H1 (cell line): Measurements from ENCODE around the gene CAB39L. TPM values are rescaled to one million over a fixed set of nuclear protein-coding genes. Genes with fewer than 3 reads are reported as not detected.

Experiments used
- CBX5 ChIP-seq: fragments of 300-800, 300-1000 bp; sonication (generic); IDR thresholded peaks from 2 replicates; pipeline ENCODE4 v1.7.1; 2016; ENCODE audit warnings: antibody characterized with exemption, low read length, low read depth
- CHD7 ChIP-seq: fragments of 300-600 bp; sonication (generic); IDR thresholded peaks from 2 replicates; pipeline ENCODE4 v1.7.1; 2012; ENCODE audit warnings: low read length, moderate library complexity, mild to moderate bottlenecking, inconsistent platforms; ENCODE audit not compliant: insufficient replicate concordance
- EP300 ChIP-seq, 2 experiments: IDR thresholded peaks; 1 replicate in 1 of 2; 2 replicates in 1 of 2; pipeline ENCODE4 v1.6.1; 2011 to 2012; ENCODE audit warnings: low read depth in 2 of 2, low read length in 2 of 2, mild to moderate bottlenecking in 2 of 2, borderline replicate concordance in 1 of 2, inconsistent platforms in 1 of 2, moderate library complexity in 1 of 2
- GTF2F1 ChIP-seq: IDR thresholded peaks from 2 replicates; pipeline ENCODE4 v1.6.1; 2012; ENCODE audit warnings: low read depth, low read length, improper control_type of control experiment, borderline replicate concordance
- MAFK ChIP-seq: IDR thresholded peaks from 2 replicates; pipeline ENCODE4 v1.6.1; 2012; ENCODE audit warnings: low read depth, mild to moderate bottlenecking, improper control_type of control experiment, low read length
- RAD21 ChIP-seq, 2 experiments: IDR thresholded peaks in 1 of 2; conservative IDR thresholded peaks in 1 of 2; 2 replicates each; pipeline ENCODE4 v1.6.1; 2011; ENCODE audit warnings: low read depth in 2 of 2, low read length in 2 of 2, improper control_type of control experiment in 1 of 2, inconsistent platforms in 1 of 2, mild to moderate bottlenecking in 1 of 2, moderate library complexity in 1 of 2
- RBBP5 ChIP-seq: IDR thresholded peaks from 2 replicates; pipeline ENCODE4 v1.7.1; 2012; ENCODE audit warnings: low read depth, mild to moderate bottlenecking, inconsistent platforms, low read length, moderate library complexity, borderline replicate concordance
- TBP ChIP-seq: IDR thresholded peaks from 2 replicates; pipeline ENCODE4 v1.6.1; 2011; ENCODE audit warnings: low read depth, low read length, improper control_type of control experiment
- TEAD4 ChIP-seq: IDR thresholded peaks from 2 replicates; pipeline ENCODE4 v1.6.1; 2012; ENCODE audit warnings: low read depth, low read length, inconsistent platforms, mixed read lengths
- polyA plus RNA-seq, 7 experiments: library from polyadenylated mRNA; depleted of rRNA in 3 of 7; stranded (reverse) in 5 of 7; unstranded in 2 of 7; fragments of >200 nt in 5 of 7; fragments of 200-250 nt in 2 of 7; gene quantifications; 1 replicate in 5 of 7; 2 replicates in 1 of 7; 4 replicates in 1 of 7; pipeline versions ENCODE4 v1.2.1 to v1.2.3, GENCODE V29; 2011 to 2013; ENCODE audit warnings: missing spikeins in 2 of 7, mixed read lengths in 2 of 7
- total RNA-seq: library from RNA; stranded (reverse); fragmentation: NEBNext Ultra II Directional; extraction: Animal tissue kit (Norgen Biotek cat#: 25700); gene quantifications from 2 replicates; pipeline ENCODE4 v1.2.1, GENCODE V29; 2021
- TF ChIP-seq, protein P1 (sequence below): IDR thresholded peaks from 2 replicates; pipeline ENCODE4 v1.6.1; 2011; ENCODE audit warnings: low read depth, mild to moderate bottlenecking, low read length; ENCODE audit not compliant: insufficient read depth

The CAB39L gene
- total and polyA plus RNA-seq, 2 of the 8 experiments (the other 6 are each of a cell fraction or from before 2014, with no cell fraction given): 2.5 to 4.8 TPM

DNA sequence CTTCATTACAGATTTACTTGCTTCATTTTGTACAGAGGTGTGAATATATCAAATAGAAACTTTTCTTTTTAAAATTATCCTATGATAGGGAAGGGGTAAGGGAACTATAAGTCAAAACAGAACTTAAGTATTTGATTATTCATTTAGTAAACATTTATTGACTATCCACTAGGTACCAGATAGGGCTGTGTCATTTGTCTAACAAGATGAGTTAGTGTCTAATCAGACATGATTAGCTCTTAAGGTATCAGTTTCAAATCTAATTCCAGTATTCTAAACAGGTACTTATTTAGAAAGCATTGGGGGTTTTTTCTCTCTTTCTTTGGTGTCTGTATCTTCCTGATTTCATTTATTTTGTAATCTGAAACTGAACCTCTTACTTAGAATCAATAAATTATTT, 164.0 kb downstream of the CAB39L start (continued):
- TF ChIP-seq CHD7 (no peak), CBX5 (no peak), EP300 (IDR thresholded peaks at IDR 0.05; ENCODE audit: borderline replicate concordance in 1 of 2, low read depth in 2 of 2, low read length in 2 of 2) (no peak), GTF2F1 (no peak), TBP (no peak), MAFK (no peak), RBBP5 (no peak), RAD21 (IDR thresholded peaks at IDR 0.05 in 1 of 2, conservative IDR thresholded peaks at IDR 0.05 in 1 of 2; ENCODE audit: low read depth in 2 of 2, low read length in 2 of 2) (no peak), TEAD4 (no peak)
- TF ChIP-seq, protein P1, sequence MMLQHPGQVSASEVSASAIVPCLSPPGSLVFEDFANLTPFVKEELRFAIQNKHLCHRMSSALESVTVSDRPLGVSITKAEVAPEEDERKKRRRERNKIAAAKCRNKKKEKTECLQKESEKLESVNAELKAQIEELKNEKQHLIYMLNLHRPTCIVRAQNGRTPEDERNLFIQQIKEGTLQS: no peak
